Transverse colon (tissue), 4 donors: ENCODE data around the gene RBM47. TPM values are rescaled to one million over a fixed set of nuclear protein-coding genes. Genes with fewer than 3 reads are reported as not detected.
A peak's percentile ranks its signal among the peaks of the same experiment; 100 is the strongest.

Experiments used
- DNase-seq: peaks from one replicate; pipeline ENCODE4 v3.0.0-alpha.2; 2019
- H3K27ac ChIP-seq, 4 donors: fragments of 200-600 bp; sonication (generic); 2 replicates each; pipeline ENCODE4 v1.5.1; 2016 to 2018; ENCODE audit warnings: inconsistent platforms in 4 of 4
- H3K27me3 ChIP-seq: fragments of 200-600 bp; sonication (generic); 2 replicates; pipeline ENCODE4 v1.5.1; 2017; ENCODE audit warnings: inconsistent platforms
- H3K36me3 ChIP-seq, 4 donors: fragments of 200-600 bp; sonication (generic); 2 replicates each; pipeline ENCODE4 v1.5.1; 2017 to 2019; ENCODE audit warnings: inconsistent platforms in 4 of 4
- H3K4me1 ChIP-seq, 4 donors: fragments of 200-600 bp; sonication (generic); 2 replicates each; pipeline ENCODE4 v1.5.1; 2017 to 2020; ENCODE audit warnings: inconsistent platforms in 4 of 4
- H3K4me3 ChIP-seq, 4 donors: fragments of 200-600 bp; sonication (generic); 1 replicate in 1 of 4; 2 replicates in 3 of 4; pipeline versions ENCODE4 v1.5.1 to v1.6.1; 2017 to 2019; ENCODE audit warnings: inconsistent platforms in 4 of 4
- H3K9me3 ChIP-seq, 2 donors: fragments of 200-600 bp; sonication (generic); 2 replicates each; pipeline ENCODE4 v1.5.1; 2017 to 2019; ENCODE audit warnings: inconsistent platforms in 2 of 2
- EP300 ChIP-seq: sonication (generic); formaldehyde crosslinking; IDR thresholded peaks from one replicate; pipeline ENCODE4 v1.6.1; 2017; ENCODE audit warnings: antibody characterized with exemption, low read depth
- POLR2A ChIP-seq: fragments of 450-650 bp; IDR thresholded peaks from one replicate; pipeline ENCODE4 v1.6.1; 2016; ENCODE audit warnings: antibody characterized with exemption, mild to moderate bottlenecking, moderate library complexity
- POLR2AphosphoS5 ChIP-seq, 3 donors: sonication (generic); formaldehyde crosslinking; IDR thresholded peaks; one replicate each; pipeline ENCODE4 v1.6.1; 2016; ENCODE audit warnings: antibody characterized with exemption in 3 of 3
- WGBS, 2 donors: methylation state at CpG; one replicate each; pipeline ENCODE4 v1.1.5; 2018; ENCODE audit warnings: low coverage in 1 of 2; 5-methylcytosine and 5-hydroxymethylcytosine counted together
- in situ Hi-C, 4 donors: fragments of 200-750 bp; cut with MboI; loops; one replicate each; pipeline versions ENCODE4 v1.15.0 to v1.15.1; 2017; ENCODE audit warnings: low sequenced_read_pairs in 3 of 4, low pct_ligation_motif_present in 1 of 4, low pct_unique_long_range_greater_than_20kb in 1 of 4
- intact Hi-C: fragments of 100-400 bp; cut with DNase I; formaldehyde crosslinking; loops from one replicate; pipeline ENCODE4 v1.15.1; 2023; ENCODE audit warnings: low total_unique reads
- total RNA-seq, 4 donors: library from RNA; depleted of rRNA; stranded (reverse); fragments of >200 nt; gene quantifications; one replicate each; pipeline ENCODE4 v1.1.0, GENCODE V29; 2016
- TF ChIP-seq, protein P1 (sequence below), 5 experiments: fragments of 200-600 bp in 3 of 5; fragments of 450-650 bp in 2 of 5; sonication (generic) in 3 of 5; IDR thresholded peaks; 1 replicate in 2 of 5; 2 replicates in 3 of 5; pipeline ENCODE4 v1.5.1; 2016 to 2017; ENCODE audit warnings: antibody characterized with exemption in 5 of 5, inconsistent platforms in 3 of 5, mild to moderate bottlenecking in 2 of 5, moderate library complexity in 1 of 5

The RBM47 gene
- total RNA-seq, 4 donors from 2014 or later, result 273 to 667 (median 572) TPM

DNA sequence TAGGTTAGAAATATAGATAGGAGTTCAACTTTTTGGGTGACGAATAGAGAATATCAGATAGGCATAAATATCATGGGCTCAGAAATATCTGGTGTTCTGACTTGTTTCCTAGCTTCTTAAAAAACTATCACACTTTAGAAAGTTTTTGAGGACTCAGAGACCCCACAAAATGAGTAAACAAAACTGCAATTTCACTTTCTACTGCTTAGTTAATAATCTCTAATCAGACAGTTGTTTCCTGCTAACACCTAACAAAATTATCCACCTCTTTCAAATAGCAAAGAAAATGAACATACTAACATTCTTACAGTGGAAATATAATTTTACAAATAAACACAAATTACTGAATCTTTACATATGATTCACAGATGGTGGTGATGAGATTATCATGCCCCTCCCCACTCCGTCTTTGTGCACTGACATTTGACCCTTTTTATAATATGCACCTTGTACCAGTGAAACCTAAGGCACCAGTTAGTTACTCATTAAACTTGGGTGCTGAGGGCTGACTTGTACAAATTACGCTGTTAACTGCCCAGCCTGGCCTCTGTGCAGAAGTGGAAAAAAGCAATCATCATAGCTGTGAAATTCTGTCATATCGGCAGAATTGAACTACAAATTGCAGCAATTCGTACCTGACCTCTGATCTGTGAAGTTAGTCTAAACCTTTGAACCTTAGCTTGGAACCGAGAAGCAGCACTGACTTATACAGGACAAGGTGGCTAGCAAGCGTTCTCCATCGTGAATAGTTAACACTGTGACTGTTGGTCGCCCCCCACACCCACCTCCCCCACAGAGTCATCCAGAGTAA lies 155.9 kb downstream of the RBM47 start:
- H3K27ac ChIP-seq, result peak overlapping the region; percentile 54 to 73 (median 66)
- no peak overlapping the region for H3K4me3 ChIP-seq
- H3K36me3 ChIP-seq, result no peaks in the 10 kb centered on the region
- intact Hi-C loops (no loop called here), in situ Hi-C loops (no loop called here)
- WGBS, 2 donors, result 56 to 72% methylated on average over 3 to 9 of the region's 9 CpGs
- DNase-seq, result peak; percentile 62
- H3K27me3 ChIP-seq, result no peaks in the 10 kb centered on the region
- H3K4me1 ChIP-seq, result peaks cover 0 to 66% (median 32%) of the 10 kb centered on the region in 4 donors
- TF ChIP-seq POLR2AphosphoS5 (IDR thresholded peaks at IDR 0.05) (peak in 2 of 3 donors; percentile 33 to 63), EP300 (peak; percentile 17), POLR2A (peak; percentile 22)
- TF ChIP-seq, protein P1, sequence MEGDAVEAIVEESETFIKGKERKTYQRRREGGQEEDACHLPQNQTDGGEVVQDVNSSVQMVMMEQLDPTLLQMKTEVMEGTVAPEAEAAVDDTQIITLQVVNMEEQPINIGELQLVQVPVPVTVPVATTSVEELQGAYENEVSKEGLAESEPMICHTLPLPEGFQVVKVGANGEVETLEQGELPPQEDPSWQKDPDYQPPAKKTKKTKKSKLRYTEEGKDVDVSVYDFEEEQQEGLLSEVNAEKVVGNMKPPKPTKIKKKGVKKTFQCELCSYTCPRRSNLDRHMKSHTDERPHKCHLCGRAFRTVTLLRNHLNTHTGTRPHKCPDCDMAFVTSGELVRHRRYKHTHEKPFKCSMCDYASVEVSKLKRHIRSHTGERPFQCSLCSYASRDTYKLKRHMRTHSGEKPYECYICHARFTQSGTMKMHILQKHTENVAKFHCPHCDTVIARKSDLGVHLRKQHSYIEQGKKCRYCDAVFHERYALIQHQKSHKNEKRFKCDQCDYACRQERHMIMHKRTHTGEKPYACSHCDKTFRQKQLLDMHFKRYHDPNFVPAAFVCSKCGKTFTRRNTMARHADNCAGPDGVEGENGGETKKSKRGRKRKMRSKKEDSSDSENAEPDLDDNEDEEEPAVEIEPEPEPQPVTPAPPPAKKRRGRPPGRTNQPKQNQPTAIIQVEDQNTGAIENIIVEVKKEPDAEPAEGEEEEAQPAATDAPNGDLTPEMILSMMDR (IDR thresholded peaks at IDR 0.05), result no peak
- H3K9me3 ChIP-seq, result no peaks in the 10 kb centered on the region

DNA sequence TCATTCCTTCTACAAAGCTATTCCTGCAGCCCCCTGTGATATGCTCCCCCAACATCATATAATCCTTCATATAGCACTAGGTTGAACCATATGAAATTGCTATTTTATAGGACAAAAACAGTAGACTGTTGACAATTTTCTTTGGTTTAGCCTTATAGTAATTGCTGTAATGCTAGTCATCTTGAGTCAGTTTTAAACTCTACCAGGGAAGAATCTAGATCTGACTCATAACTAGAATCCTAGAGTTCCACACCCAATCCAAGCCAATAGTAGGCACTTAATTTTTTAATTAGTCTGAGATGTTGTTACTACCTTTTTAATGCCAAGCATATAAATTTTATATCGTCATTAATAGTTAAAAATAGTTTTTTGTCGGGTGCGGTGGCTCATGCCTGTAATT lies 157.7 kb downstream of the RBM47 start:
- in situ Hi-C loops, result no loop called here
- Histone ChIP-seq H3K9me3 (no peaks in the 10 kb centered on the region), H3K36me3 (no peaks in the 10 kb centered on the region), H3K27ac (peak overlapping the region in 2 of 4 donors; percentile 14 to 42), H3K4me1 (peaks cover 0 to 57% (median 28%) of the 10 kb centered on the region in 4 donors), H3K27me3 (no peaks in the 10 kb centered on the region), H3K4me3 (no peak overlapping the region)
- no peak for DNase-seq
- intact Hi-C loops, result no loop called here
- 93% methylated on average over 3 of the region's 3 CpGs for WGBS, 2 donors
- no peak for TF ChIP-seq POLR2AphosphoS5 (IDR thresholded peaks at IDR 0.05)
- TF ChIP-seq, protein P1 (IDR thresholded peaks at IDR 0.05), result no peak
- TF ChIP-seq POLR2A, result no peak
- no peak for TF ChIP-seq EP300

DNA sequence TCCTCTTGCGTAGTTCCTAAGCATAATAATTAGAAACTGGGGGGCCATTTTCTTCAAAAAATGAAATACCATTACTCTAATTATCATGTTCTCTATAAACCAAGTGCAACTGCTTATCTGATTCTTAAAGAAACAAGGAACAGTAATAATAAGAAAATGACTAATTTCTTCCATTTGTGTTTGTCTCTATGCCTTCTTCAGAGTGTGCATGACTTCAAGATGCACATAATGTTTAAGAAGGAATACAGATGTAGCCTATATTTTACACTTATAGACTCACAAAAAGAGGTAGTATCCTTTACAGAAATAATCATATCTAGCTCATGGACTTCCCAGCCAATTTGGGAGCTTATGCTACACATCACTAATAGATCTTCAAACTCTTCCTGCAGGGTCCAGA lies 162.9 kb downstream of the RBM47 start:
- H3K27ac ChIP-seq, result no peak overlapping the region
- no peak overlapping the region for H3K4me3 ChIP-seq
- in situ Hi-C loops (no loop called here), intact Hi-C loops (no loop called here)
- H3K9me3 ChIP-seq, result no peaks in the 10 kb centered on the region
- WGBS, 2 donors, result 68 to 75% methylated on average over 1 of the region's 1 CpG
- H3K4me1 ChIP-seq, result peaks cover 0 to 34% (median 6%) of the 10 kb centered on the region in 4 donors
- no peak for DNase-seq
- no peak for TF ChIP-seq POLR2AphosphoS5 (IDR thresholded peaks at IDR 0.05)
- TF ChIP-seq POLR2A, result no peak
- TF ChIP-seq EP300, result no peak
- TF ChIP-seq, protein P1 (IDR thresholded peaks at IDR 0.05), result no peak
- H3K27me3 ChIP-seq, result no peaks in the 10 kb centered on the region
- H3K36me3 ChIP-seq, result peaks cover 0 to 4% (median 0%) of the 10 kb centered on the region in 4 donors

DNA sequence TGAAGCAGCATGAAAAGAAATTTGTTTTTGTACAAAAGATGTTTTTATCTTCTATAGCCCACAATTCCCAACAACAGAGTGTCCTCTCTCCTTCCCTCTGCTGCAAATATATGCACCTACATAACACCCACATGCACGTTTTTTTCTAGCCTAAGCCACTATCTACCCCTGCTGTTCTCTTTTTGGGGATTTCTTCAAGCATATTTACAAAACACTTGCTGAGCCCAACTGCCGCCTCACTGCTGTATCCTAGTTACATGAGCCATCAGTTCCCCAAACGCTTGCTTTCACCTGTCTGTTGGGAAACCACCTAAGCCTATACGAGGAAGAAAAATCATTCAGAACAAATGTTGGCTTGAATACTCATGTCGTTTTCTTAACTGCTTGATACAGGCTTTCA lies 167.3 kb downstream of the RBM47 start:
- DNase-seq, result no peak
- in situ Hi-C loops, result no loop called here

More for the DNA sequence above, 167.3 kb downstream of the RBM47 start:
- H3K36me3 ChIP-seq, result peaks cover 0 to 4% (median 0%) of the 10 kb centered on the region in 4 donors
- H3K27ac ChIP-seq, result no peak overlapping the region
- no peak overlapping the region for H3K4me3 ChIP-seq
- intact Hi-C loops, result no loop called here
- H3K27me3 ChIP-seq, result no peaks in the 10 kb centered on the region
- no peak for TF ChIP-seq POLR2A
- no peak for TF ChIP-seq POLR2AphosphoS5 (IDR thresholded peaks at IDR 0.05)
- no peak for TF ChIP-seq EP300
- TF ChIP-seq, protein P1 (IDR thresholded peaks at IDR 0.05), result no peak
- H3K9me3 ChIP-seq, result no peaks in the 10 kb centered on the region
- whole genome bisulfite sequencing, 2 donors, result 30 to 31% methylated on average over 5 of the region's 5 CpGs
- H3K4me1 ChIP-seq, result peaks cover 0 to 37% (median 8%) of the 10 kb centered on the region in 4 donors
